Esophagus squamous epithelium (tissue), 5 donors: ENCODE measurements around the gene ABLIM2. TPM values are rescaled to one million over a fixed set of nuclear protein-coding genes. Genes with fewer than 3 reads are reported as not detected.

Source experiments
- DNase-seq: peaks from one replicate; lab custom pipeline; 2025; lab: John Stamatoyannopoulos, UW
- H3K27ac ChIP-seq, 4 donors: fragments of 200-600 bp; sonication (generic); one replicate each; pipeline ENCODE4 v1.5.1; 2016 to 2019; ENCODE audit warnings: mild to moderate bottlenecking in 1 of 4
- H3K27me3 ChIP-seq, 4 donors: fragments of 200-600 bp; sonication (generic); 1 replicate in 3 of 4; 2 replicates in 1 of 4; pipeline versions ENCODE4 v1.5.1 to v1.6.0; 2017 to 2021; ENCODE audit warnings: antibody characterized with exemption in 1 of 4
- H3K36me3 ChIP-seq, 3 donors: fragments of 200-600 bp; sonication (generic); one replicate each; pipeline ENCODE4 v1.5.1; 2016 to 2019
- H3K4me1 ChIP-seq, 3 donors: fragments of 200-600 bp; sonication (generic); one replicate each; pipeline ENCODE4 v1.5.1; 2017 to 2019
- H3K4me3 ChIP-seq, 4 donors: fragments of 200-600 bp; sonication (generic); 1 replicate in 3 of 4; 2 replicates in 1 of 4; pipeline ENCODE4 v1.5.1; 2016 to 2019; ENCODE audit warnings: mild to moderate bottlenecking in 2 of 4, moderate library complexity in 1 of 4
- H3K9me3 ChIP-seq, 3 donors: fragments of 200-600 bp; sonication (generic); one replicate each; pipeline ENCODE4 v1.5.1; 2016 to 2019
- POLR2A ChIP-seq, 4 donors: fragments of 450-650 bp; IDR thresholded peaks; one replicate each; pipeline ENCODE4 v1.6.1; 2017; ENCODE audit warnings: antibody characterized with exemption in 4 of 4, mild to moderate bottlenecking in 4 of 4, moderate library complexity in 3 of 4
- WGBS, 2 donors: methylation state at CpG; one replicate each; pipeline ENCODE4 v1.1.5; 2018; 5-methylcytosine and 5-hydroxymethylcytosine counted together
- intact Hi-C: fragments of 100-400 bp; cut with DNase I; formaldehyde crosslinking; loops from one replicate; pipeline ENCODE4 v1.15.0; 2022
- total RNA-seq, 4 donors: library from RNA; depleted of rRNA; stranded (reverse); fragments of >200 nt; gene quantifications; one replicate each; pipeline ENCODE4 v1.1.0, GENCODE V29; 2016
- TF ChIP-seq, protein P1 (sequence below), 6 experiments: fragments of 450-650 bp in 4 of 6; fragments of 200-600 bp in 2 of 6; sonication (generic) in 2 of 6; IDR thresholded peaks; one replicate each; pipeline ENCODE4 v1.5.1; 2016 to 2019; ENCODE audit warnings: antibody characterized with exemption in 6 of 6, mild to moderate bottlenecking in 4 of 6, moderate library complexity in 4 of 6
- donor health status: DM: yes; HTN: yes; CAD: no.

Gene ABLIM2
- total RNA-seq, 4 donors from 2014 or later = 13.5 to 26.7 (median 15.7) TPM

DNA sequence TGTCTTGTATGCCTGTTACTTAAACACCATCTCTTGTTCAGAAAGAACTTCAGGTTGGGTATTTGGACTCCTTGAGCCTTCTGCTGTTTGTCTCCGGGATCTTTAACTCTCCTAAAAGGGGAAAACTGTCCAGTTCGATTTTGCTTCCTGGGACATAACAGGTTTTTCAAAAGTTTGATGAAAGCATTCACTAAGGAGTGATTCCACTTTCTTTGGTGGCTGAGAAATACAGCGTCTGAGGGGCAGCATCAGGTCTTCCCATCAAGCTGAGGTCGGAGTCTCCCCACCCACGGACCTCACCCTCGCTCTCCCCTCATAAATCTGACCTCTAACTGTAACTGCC is 220.4 kb downstream of the ABLIM2 start:
- WGBS, 2 donors = 6 to 9% methylated on average over 6 of the region's 6 CpGs
- intact Hi-C loops = no loop called here
- DNase-seq = no peak
- peak overlapping the region; percentile 74 to 98 (median 84) for H3K4me3 ChIP-seq
- no peaks in the 10 kb centered on the region for H3K9me3 ChIP-seq
- H3K27me3 ChIP-seq = peaks cover 0 to 8% (median 0%) of the 10 kb centered on the region in 4 donors
- no peaks in the 10 kb centered on the region for H3K36me3 ChIP-seq
- no peak for TF ChIP-seq POLR2A (IDR thresholded peaks at IDR 0.05)
- TF ChIP-seq, protein P1, sequence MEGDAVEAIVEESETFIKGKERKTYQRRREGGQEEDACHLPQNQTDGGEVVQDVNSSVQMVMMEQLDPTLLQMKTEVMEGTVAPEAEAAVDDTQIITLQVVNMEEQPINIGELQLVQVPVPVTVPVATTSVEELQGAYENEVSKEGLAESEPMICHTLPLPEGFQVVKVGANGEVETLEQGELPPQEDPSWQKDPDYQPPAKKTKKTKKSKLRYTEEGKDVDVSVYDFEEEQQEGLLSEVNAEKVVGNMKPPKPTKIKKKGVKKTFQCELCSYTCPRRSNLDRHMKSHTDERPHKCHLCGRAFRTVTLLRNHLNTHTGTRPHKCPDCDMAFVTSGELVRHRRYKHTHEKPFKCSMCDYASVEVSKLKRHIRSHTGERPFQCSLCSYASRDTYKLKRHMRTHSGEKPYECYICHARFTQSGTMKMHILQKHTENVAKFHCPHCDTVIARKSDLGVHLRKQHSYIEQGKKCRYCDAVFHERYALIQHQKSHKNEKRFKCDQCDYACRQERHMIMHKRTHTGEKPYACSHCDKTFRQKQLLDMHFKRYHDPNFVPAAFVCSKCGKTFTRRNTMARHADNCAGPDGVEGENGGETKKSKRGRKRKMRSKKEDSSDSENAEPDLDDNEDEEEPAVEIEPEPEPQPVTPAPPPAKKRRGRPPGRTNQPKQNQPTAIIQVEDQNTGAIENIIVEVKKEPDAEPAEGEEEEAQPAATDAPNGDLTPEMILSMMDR (IDR thresholded peaks at IDR 0.05) = no peak
- peak overlapping the region; percentile 86 to 96 (median 93) for H3K27ac ChIP-seq
- H3K4me1 ChIP-seq = peaks cover 8 to 65% (median 14%) of the 10 kb centered on the region in 3 donors

DNA sequence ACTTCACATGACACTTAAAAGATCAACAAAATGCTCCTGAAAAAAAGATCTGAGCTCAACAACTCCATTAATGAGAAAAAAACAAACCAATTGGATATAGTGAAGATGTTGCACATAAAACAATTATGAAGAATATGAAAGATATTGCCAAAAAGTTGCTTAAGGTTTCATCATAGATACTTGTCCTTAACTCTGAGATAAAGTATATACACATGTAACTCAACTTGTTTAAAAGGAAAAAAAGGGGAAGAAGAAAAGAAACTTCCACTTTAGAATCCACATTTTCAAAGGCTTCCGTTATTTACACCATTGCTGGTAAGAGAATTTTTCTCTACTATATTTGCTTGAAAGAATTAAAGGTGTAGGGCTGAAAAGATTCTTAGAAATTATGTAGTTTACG is 221.6 kb downstream of the ABLIM2 start:
- TF ChIP-seq, protein P1 (IDR thresholded peaks at IDR 0.05) = no peak
- TF ChIP-seq POLR2A (IDR thresholded peaks at IDR 0.05) = no peak
- no peaks in the 10 kb centered on the region for H3K36me3 ChIP-seq
- WGBS, 2 donors = 74 to 91% methylated on average over 2 of the region's 2 CpGs
- peaks cover 8 to 76% (median 14%) of the 10 kb centered on the region in 3 donors for H3K4me1 ChIP-seq
- no peaks in the 10 kb centered on the region for H3K9me3 ChIP-seq
- peaks cover 0 to 8% (median 0%) of the 10 kb centered on the region in 4 donors for H3K27me3 ChIP-seq
- peak overlapping the region in 2 of 4 donors; percentile 86 to 96 for H3K27ac ChIP-seq
- intact Hi-C loops = no loop called here
- no peak for DNase-seq
- H3K4me3 ChIP-seq = peak overlapping the region in 2 of 4 donors; percentile 88 to 98

DNA sequence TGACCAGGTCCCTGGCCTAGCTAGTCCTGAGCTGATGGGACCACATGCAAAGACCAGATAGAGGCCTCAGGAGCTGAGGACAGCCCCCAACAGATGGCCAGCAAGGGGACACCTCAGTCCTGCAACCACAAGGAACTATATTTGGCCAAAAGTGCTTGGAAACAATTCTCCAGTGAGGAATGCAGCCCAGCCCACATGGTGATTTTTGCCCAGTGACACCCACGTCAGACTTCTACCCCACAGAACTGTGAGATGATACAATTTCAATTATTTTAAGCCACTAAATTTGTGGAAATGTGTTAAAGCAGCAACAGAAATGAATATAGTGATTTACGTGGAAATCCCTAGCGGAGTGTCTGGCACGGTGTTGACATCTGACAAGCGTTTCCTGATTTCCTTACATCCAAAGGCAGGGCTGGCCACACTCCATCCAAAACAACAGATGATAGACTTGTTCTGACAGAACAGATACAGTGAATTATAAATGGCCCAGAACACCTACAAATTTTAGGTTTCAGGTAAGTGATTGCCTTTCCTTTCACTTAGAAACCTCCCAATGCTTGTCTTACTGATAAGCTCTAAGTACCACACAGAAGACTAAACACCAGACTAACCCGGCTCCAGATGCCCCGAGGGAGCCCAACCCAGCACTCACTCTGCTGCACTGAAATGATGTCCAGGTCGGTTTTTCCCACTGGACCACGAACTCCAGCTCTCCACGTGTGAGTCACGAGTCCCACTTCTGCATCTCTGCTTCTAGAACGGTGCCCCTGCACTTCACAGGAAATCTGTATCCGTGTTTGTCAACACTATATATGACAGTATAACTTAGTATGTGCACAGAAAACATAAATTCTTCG is 224.7 kb downstream of the ABLIM2 start:
- Histone ChIP-seq H3K27ac (peak overlapping the region; percentile 6 to 58 (median 32)), H3K36me3 (no peaks in the 10 kb centered on the region), H3K9me3 (no peaks in the 10 kb centered on the region), H3K27me3 (peaks cover 0 to 7% (median 0%) of the 10 kb centered on the region in 4 donors), H3K4me3 (no peak overlapping the region), H3K4me1 (peaks cover 8 to 84% (median 26%) of the 10 kb centered on the region in 3 donors)
- 32 to 43% methylated on average over 14 of the region's 14 CpGs for WGBS, 2 donors
- intact Hi-C loops = no loop called here
- no peak for TF ChIP-seq POLR2A (IDR thresholded peaks at IDR 0.05)
- TF ChIP-seq, protein P1 (IDR thresholded peaks at IDR 0.05) = no peak
- DNase-seq = no peak

DNA sequence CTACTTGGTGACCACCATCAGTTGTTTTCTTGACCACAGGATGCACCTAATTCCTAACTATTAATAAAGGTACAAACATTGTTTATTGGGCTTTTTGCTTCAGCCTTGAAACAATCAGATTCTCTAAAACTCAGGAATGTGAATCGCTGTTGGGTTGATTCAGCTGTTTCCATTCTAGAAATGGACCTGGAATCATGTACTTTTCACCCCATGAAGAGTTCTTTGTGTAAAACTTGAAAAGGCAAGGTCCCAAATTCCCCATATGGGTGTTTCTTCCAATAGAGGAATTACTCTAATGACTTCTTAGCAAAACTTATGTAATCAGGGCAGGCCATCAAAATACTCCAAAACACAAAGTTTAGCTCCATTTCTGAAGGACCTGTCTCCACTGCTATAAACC is 226.3 kb downstream of the ABLIM2 start:
- intact Hi-C loops = no loop called here
- TF ChIP-seq, protein P1 (IDR thresholded peaks at IDR 0.05) = no peak
- no peak for TF ChIP-seq POLR2A (IDR thresholded peaks at IDR 0.05)
- H3K9me3 ChIP-seq = no peaks in the 10 kb centered on the region
- no peaks in the 10 kb centered on the region for H3K36me3 ChIP-seq
- peaks cover 0 to 80% (median 25%) of the 10 kb centered on the region in 3 donors for H3K4me1 ChIP-seq
- H3K27me3 ChIP-seq = no peaks in the 10 kb centered on the region
- H3K4me3 ChIP-seq = no peak overlapping the region
- no peak overlapping the region for H3K27ac ChIP-seq
- 45 to 79% methylated on average over 1 of the region's 1 CpG for WGBS, 2 donors
- DNase-seq = no peak
